ENCODE data around the gene ITIH1. TPM values are rescaled to one million over a fixed set of nuclear protein-coding genes. Genes with fewer than 3 reads are reported as not detected.

Gene ITIH1
- total RNA-seq, 4 donors from 2014 or later = not detected

DNA sequence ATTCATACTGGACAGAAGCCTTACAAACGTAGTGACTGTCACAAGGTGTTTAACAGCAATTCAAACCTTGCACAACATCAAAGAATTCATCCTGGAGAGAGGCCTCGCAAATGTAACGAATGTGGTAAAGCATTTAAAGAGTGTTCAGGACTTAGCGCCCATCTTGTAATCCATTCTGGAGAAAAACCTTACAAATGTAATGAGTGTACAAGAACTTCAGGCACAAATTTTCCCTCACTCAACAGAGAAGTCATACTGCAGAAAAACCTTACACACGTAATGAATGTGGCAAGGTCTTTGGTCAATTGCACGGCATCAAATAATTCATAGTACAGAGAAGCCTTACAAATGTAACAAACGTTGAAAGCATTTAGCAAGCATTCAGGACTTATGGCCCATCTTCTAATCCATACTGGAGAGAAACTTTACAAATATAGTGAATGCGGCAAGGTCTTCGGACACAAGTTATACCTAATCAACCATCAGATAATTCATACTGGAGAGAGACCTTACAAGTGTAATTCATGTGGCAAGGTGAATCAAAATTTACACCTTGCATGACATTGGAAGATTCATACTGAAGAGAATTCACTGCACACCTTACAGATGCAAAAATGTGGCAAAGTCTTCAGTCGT is 44.0 kb upstream of the ITIH1 start:
- H3K27me3 ChIP-seq = no peaks in the 10 kb centered on the region
- TF ChIP-seq, protein P1, sequence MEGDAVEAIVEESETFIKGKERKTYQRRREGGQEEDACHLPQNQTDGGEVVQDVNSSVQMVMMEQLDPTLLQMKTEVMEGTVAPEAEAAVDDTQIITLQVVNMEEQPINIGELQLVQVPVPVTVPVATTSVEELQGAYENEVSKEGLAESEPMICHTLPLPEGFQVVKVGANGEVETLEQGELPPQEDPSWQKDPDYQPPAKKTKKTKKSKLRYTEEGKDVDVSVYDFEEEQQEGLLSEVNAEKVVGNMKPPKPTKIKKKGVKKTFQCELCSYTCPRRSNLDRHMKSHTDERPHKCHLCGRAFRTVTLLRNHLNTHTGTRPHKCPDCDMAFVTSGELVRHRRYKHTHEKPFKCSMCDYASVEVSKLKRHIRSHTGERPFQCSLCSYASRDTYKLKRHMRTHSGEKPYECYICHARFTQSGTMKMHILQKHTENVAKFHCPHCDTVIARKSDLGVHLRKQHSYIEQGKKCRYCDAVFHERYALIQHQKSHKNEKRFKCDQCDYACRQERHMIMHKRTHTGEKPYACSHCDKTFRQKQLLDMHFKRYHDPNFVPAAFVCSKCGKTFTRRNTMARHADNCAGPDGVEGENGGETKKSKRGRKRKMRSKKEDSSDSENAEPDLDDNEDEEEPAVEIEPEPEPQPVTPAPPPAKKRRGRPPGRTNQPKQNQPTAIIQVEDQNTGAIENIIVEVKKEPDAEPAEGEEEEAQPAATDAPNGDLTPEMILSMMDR (IDR thresholded peaks at IDR 0.05) = no peak
- no peak for TF ChIP-seq POLR2A (IDR thresholded peaks at IDR 0.05)
- TF ChIP-seq EP300 (IDR thresholded peaks at IDR 0.05; ENCODE audit: low read depth) = no peak
- no peak for TF ChIP-seq POLR2AphosphoS5 (IDR thresholded peaks at IDR 0.05)
- WGBS, 2 donors (ENCODE audit: low coverage in 1 of 2) = 86 to 96% methylated on average over 9 to 10 of the region's 10 CpGs
- no peak overlapping the region for H3K27ac ChIP-seq
- no peak overlapping the region for H3K4me3 ChIP-seq
- H3K36me3 ChIP-seq = peaks cover 0 to 76% (median 9%) of the 10 kb centered on the region in 4 donors
- intact Hi-C loops (cut with DNase I; ENCODE audit: low total_unique reads) (no loop called here), in situ Hi-C loops (cut with MboI; ENCODE audit: low pct_ligation_motif_present in 1 of 4, low pct_unique_long_range_greater_than_20kb in 1 of 4, low sequenced_read_pairs in 3 of 4) (loop anchor here in 1 of 4 donors (25.0 kb wide), 1 partner anchor 329 kb away; no protein-coding TSS in a partner anchor)
- H3K4me1 ChIP-seq = no peaks in the 10 kb centered on the region
- no peak for DNase-seq
- H3K9me3 ChIP-seq = peaks cover 0 to 3% of the 10 kb centered on the region in 2 donors

DNA sequence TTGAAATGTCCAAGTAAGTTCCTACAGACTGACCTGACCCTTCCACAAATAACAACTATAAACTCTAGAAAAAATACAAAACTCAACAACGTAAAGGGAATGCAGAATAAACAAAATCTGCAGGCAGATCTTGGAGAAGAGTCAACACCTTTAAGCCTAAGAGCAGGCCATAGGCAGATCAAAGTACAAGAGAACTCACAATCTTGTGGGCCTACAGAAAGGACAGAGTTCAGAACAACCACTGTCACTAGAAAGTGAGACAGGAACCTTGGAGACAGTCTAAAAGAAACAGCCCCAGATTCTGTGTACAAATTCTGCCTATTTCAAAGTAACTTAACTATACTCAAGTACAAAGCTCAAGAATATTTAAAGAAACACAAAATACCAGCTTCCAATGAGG is 37.7 kb upstream of the ITIH1 start:
- in situ Hi-C loops (cut with MboI; ENCODE audit: low pct_ligation_motif_present in 1 of 4, low pct_unique_long_range_greater_than_20kb in 1 of 4, low sequenced_read_pairs in 3 of 4) = loop anchor here in 1 of 4 donors (25.0 kb wide), 1 partner anchor 323 kb away; no protein-coding TSS in a partner anchor
- H3K36me3 ChIP-seq = peaks cover 0 to 74% (median 21%) of the 10 kb centered on the region in 4 donors
- TF ChIP-seq EP300 (IDR thresholded peaks at IDR 0.05; ENCODE audit: low read depth) (no peak), POLR2A (IDR thresholded peaks at IDR 0.05) (no peak), POLR2AphosphoS5 (IDR thresholded peaks at IDR 0.05) (no peak)
- TF ChIP-seq, protein P1 (IDR thresholded peaks at IDR 0.05) = no peak

DNA sequence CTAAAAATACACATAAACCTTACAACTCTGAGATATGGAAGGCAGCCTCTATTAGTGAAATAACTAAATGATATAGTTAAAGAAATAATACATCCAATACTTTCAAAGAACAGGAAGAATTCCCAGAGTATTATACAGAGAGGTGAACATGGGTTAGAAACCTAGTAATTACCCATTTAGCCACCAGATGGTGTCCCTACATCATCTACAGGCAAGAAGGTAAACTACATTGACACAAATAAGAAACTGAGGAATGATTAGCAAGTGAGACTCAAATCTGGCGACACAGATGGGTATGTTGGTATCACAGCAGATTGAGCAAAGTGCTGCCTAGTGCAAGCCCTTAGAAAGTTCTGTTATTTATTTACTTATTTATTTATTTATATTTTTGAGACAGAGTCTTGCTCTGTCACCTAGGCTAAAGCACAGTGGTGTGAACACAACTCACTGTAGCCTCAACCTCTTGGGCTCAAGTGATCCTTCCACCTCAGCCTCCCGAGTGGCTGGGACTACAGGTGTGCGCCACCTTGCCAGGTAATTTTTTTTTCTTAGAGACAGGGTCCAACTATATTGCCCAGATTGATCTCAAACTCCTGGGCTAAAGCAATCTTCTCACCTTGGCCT is 34.9 kb upstream of the ITIH1 start:
- no peak for DNase-seq
- H3K9me3 ChIP-seq = no peaks in the 10 kb centered on the region
- intact Hi-C loops (cut with DNase I; ENCODE audit: low total_unique reads) (no loop called here), in situ Hi-C loops (cut with MboI; ENCODE audit: low pct_ligation_motif_present in 1 of 4, low pct_unique_long_range_greater_than_20kb in 1 of 4, low sequenced_read_pairs in 3 of 4) (loop anchor here in 1 of 4 donors (25.0 kb wide), 1 partner anchor 320 kb away; no protein-coding TSS in a partner anchor)
- no peak for TF ChIP-seq POLR2A (IDR thresholded peaks at IDR 0.05)
- TF ChIP-seq, protein P1 (IDR thresholded peaks at IDR 0.05) = peak in 4 of 5 experiments; percentile 36 to 50 (median 41)
- no peaks in the 10 kb centered on the region for H3K27me3 ChIP-seq
- no peak overlapping the region for H3K4me3 ChIP-seq
- 89 to 100% methylated on average over 1 to 3 of the region's 3 CpGs for WGBS, 2 donors (ENCODE audit: low coverage in 1 of 2)
- no peaks in the 10 kb centered on the region for H3K4me1 ChIP-seq
- H3K27ac ChIP-seq = no peak overlapping the region
- H3K36me3 ChIP-seq = peaks cover 0 to 74% (median 30%) of the 10 kb centered on the region in 4 donors

More for the DNA sequence above, 37.7 kb upstream of the ITIH1 start:
- intact Hi-C loops (cut with DNase I; ENCODE audit: low total_unique reads) = no loop called here
- no peaks in the 10 kb centered on the region for H3K4me1 ChIP-seq
- no peak overlapping the region for H3K4me3 ChIP-seq
- no peak for DNase-seq
- 62 to 67% methylated on average over 1 of the region's 1 CpG for WGBS, 2 donors (ENCODE audit: low coverage in 1 of 2)
- no peaks in the 10 kb centered on the region for H3K27me3 ChIP-seq
- no peaks in the 10 kb centered on the region for H3K9me3 ChIP-seq
- no peak overlapping the region for H3K27ac ChIP-seq

DNA sequence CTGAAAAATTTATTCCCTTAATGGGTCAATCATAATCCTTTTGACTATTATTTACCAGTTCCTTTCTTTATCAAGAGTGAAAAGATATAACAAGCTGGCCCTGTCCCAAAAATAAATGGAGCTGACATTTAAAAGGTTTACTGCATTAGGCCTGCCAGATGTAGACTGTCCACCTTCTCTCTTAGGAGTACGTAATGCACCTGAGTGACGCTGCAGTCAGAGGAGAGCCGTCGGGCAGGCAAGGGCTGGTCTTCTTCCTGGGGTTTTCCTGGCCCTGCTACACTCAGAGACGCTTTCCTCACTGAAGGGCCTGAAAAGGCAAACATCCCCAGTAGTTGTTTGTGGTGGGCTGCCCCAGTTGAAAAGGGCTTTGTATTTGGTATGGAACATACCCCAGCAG is 34.2 kb upstream of the ITIH1 start:
- H3K36me3 ChIP-seq = peaks cover 0 to 70% (median 30%) of the 10 kb centered on the region in 4 donors
- no peaks in the 10 kb centered on the region for H3K4me1 ChIP-seq
- TF ChIP-seq, protein P1 (IDR thresholded peaks at IDR 0.05) = no peak
- TF ChIP-seq POLR2AphosphoS5 (IDR thresholded peaks at IDR 0.05) (no peak), POLR2A (IDR thresholded peaks at IDR 0.05) (no peak), EP300 (IDR thresholded peaks at IDR 0.05; ENCODE audit: low read depth) (no peak)
- intact Hi-C loops (cut with DNase I; ENCODE audit: low total_unique reads) (no loop called here), in situ Hi-C loops (cut with MboI; ENCODE audit: low pct_ligation_motif_present in 1 of 4, low pct_unique_long_range_greater_than_20kb in 1 of 4, low sequenced_read_pairs in 3 of 4) (loop anchor here in 1 of 4 donors (25.0 kb wide), 1 partner anchor 319 kb away; no protein-coding TSS in a partner anchor)
- H3K27me3 ChIP-seq = no peaks in the 10 kb centered on the region
- H3K27ac ChIP-seq = no peak overlapping the region
- H3K9me3 ChIP-seq = no peaks in the 10 kb centered on the region
- H3K4me3 ChIP-seq = no peak overlapping the region
- no peak for DNase-seq
- WGBS, 2 donors (ENCODE audit: low coverage in 1 of 2) = 94% methylated on average over 5 of the region's 5 CpGs; no CpG with 5 or more reads in 1 of the 2 donors

Data from transverse colon (tissue), 4 donors.